Measurements from ENCODE around the gene TBCEL. TPM values are rescaled to one million over a fixed set of nuclear protein-coding genes. Genes with fewer than 3 reads are reported as not detected.

The TBCEL gene
- total and polyA plus RNA-seq, 10 of the 15 experiments (the other 5 are each of a cell fraction or from before 2014, with no cell fraction given) = 2.0 to 10.4 (median 7.3) TPM

DNA sequence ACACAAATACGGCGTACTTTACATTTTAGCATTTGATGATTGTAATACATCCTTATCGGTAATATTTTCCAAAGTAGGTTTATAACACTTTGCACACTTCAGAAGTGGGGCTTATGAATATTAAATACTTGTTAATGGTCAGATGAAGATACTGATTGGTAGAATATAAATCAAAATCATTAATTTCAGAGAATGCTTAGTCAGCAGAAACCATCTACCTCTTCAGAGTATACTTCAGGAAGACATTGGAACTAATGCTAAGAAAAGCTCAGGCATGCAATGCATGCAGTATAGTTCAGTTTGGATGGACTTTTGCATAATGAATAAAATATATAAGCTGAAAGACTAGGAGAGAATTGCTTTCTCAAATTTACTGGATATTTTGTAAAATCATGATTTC lies 57.4 kb downstream of the TBCEL start:
- H4K20me1 ChIP-seq (ENCODE audit: control insufficient read depth, insufficient read depth) = no peaks in the 10 kb centered on the region
- ChIA-PET POLR2A (no interaction called here), CTCF (no interaction called here), RAD21 (ENCODE audit: unreplicated experiment) (no interaction called here), SMC1A (ENCODE audit: uncharacterized antibody, unreplicated experiment) (no interaction called here)
- H3K9ac ChIP-seq (ENCODE audit: control insufficient read depth, insufficient read depth, low read length) = no peak overlapping the region
- TF ChIP-seq, protein P1, sequence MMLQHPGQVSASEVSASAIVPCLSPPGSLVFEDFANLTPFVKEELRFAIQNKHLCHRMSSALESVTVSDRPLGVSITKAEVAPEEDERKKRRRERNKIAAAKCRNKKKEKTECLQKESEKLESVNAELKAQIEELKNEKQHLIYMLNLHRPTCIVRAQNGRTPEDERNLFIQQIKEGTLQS (IDR thresholded peaks at IDR 0.05; ENCODE audit: borderline replicate concordance, extremely low read depth, low read depth, low read length) = no peak
- TF ChIP-seq CREM (IDR thresholded peaks at IDR 0.05; ENCODE audit: low read depth) (no peak), FOS (IDR thresholded peaks at IDR 0.05; ENCODE audit: borderline replicate concordance, extremely low read depth, insufficient read length) (no peak), NBN (IDR thresholded peaks at IDR 0.05) (no peak), WRNIP1 (IDR thresholded peaks at IDR 0.05; ENCODE audit: borderline replicate concordance, low read depth, low read length) (no peak), ZZZ3 (IDR thresholded peaks at IDR 0.05; ENCODE audit: control insufficient read depth, insufficient read length, low read depth) (no peak), HDAC6 (IDR thresholded peaks at IDR 0.05; ENCODE audit: unreplicated experiment) (no peak), TCF3 (IDR thresholded peaks at IDR 0.05; ENCODE audit: borderline replicate concordance, insufficient read depth, low read depth, low read length) (no peak), PAX8 (IDR thresholded peaks at IDR 0.05) (no peak)
- TF ChIP-seq, protein P2, sequence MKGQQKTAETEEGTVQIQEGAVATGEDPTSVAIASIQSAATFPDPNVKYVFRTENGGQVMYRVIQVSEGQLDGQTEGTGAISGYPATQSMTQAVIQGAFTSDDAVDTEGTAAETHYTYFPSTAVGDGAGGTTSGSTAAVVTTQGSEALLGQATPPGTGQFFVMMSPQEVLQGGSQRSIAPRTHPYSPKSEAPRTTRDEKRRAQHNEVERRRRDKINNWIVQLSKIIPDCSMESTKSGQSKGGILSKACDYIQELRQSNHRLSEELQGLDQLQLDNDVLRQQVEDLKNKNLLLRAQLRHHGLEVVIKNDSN (IDR thresholded peaks at IDR 0.05; ENCODE audit: borderline replicate concordance, extremely low read length, insufficient read depth, low read depth, low read length) = no peak
- H3K4me1 ChIP-seq (ENCODE audit: control insufficient read depth, insufficient read depth, low read length) = no peaks in the 10 kb centered on the region
- no peak overlapping the region for H3K4me3 ChIP-seq
- H3K4me2 ChIP-seq (ENCODE audit: control insufficient read depth, insufficient read depth) = no peak overlapping the region
- no peak for DNase-seq (ENCODE audit: low read depth, low spot score)
- no peak overlapping the region for H2AFZ ChIP-seq (ENCODE audit: control insufficient read depth, low read depth, low read length)
- no TSS peak for BruUV-seq (replicated peaks)
- no peak for ATAC-seq
- no peaks in the 10 kb centered on the region for H3K27me3 ChIP-seq (replicated peaks in 1 of 2; ENCODE audit: control insufficient read depth in 2 of 2, insufficient read depth in 2 of 2, low read length in 1 of 2)
- H3K36me3 ChIP-seq (ENCODE audit: control insufficient read depth in 2 of 2, insufficient read depth in 2 of 2, low read length in 1 of 2) = no peaks in the 10 kb centered on the region
- no peak for FAIRE-seq
- no peak overlapping the region for H3K27ac ChIP-seq (ENCODE audit: control insufficient read depth, insufficient read depth)
- intact Hi-C loops (cut with micrococcal nuclease; ENCODE audit: unreplicated experiment) = no loop called here
- in situ Hi-C loops (cut with MboI) = no loop called here
- no peaks in the 10 kb centered on the region for H3K79me2 ChIP-seq (ENCODE audit: control insufficient read depth, insufficient read depth, low read length)
- 97% methylated on average over 3 of the region's 3 CpGs for WGBS (ENCODE audit: insufficient coverage, insufficient replicate concordance, low lambda C conversion rate, missing lambda C conversion rate)
- H3K9me3 ChIP-seq (replicated peaks; ENCODE audit: control insufficient read depth, insufficient read depth, low read length) = no peaks in the 10 kb centered on the region
